Measurements from ENCODE around the gene MEIS1.

DNA sequence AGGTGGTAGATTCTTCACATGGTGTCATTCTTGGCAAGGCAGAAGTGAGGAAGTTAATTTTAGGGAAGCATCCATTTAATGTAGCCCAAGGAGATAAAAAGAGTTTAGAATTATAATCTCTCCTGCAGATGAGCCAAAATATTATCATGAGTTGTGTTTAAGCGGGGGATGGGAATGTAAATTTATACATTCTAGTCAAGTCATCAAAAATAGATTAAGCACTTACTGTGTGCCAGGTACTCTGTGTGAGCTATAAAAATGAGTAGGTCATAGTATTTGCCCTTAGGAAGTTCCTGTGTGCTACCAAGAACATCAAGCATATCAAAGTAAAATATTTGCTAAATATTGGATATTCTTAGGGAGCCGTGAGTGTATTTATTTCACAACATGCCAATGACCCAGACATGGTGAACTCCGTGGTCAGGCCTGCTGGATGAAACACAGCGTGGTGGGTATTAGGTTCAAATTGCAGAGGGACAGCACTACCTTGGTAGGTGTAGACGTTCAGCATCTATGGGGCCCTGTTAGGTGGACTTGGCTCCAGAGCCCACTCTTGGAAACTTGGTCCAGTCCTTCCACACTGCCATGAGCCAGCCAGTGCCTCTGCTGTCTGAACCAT lies 37.4 kb downstream of the MEIS1 start:
- TF ChIP-seq CTCF (IDR thresholded peaks at IDR 0.05): no peak
- no peak for TF ChIP-seq EZH2 (IDR thresholded peaks at IDR 0.05; ENCODE audit: borderline replicate concordance, insufficient read depth, low read depth, low read length, poor library complexity, severe bottlenecking)

Measured in B cell (primary cell).